ENCODE results near the gene DNA2. TPM values are rescaled to one million over a fixed set of nuclear protein-coding genes. Genes with fewer than 3 reads are reported as not detected.

The DNA2 gene
- total RNA-seq, 3 donors from 2014 or later = 2.8 to 6.6 (median 3.4) TPM

- no peak for DNase-seq (ENCODE audit: low spot score in 2 of 2)
- TF ChIP-seq POLR2A (IDR thresholded peaks at IDR 0.05) (no peak), CTCF (IDR thresholded peaks at IDR 0.05) (no peak), POLR2AphosphoS5 (IDR thresholded peaks at IDR 0.05) (no peak)
- H3K9me3 ChIP-seq = no peaks in the 10 kb centered on the region
- H3K4me3 ChIP-seq = no peak overlapping the region
- H3K27ac ChIP-seq = no peak overlapping the region
- no peaks in the 10 kb centered on the region for H3K27me3 ChIP-seq
- no peaks in the 10 kb centered on the region for H3K36me3 ChIP-seq
- intact Hi-C loops (cut with DNase I; ENCODE audit: low total_unique reads) = no loop called here
- no peaks in the 10 kb centered on the region for H3K4me1 ChIP-seq
Measured at GRCh38 chr10:68446179-68446578, 25.6 kb downstream of the DNA2 start.

GRCh38 chr10:68442971-68443370 lies 28.8 kb downstream of the DNA2 start:
- intact Hi-C loops (cut with DNase I; ENCODE audit: low total_unique reads) = no loop called here
- no peak for DNase-seq (ENCODE audit: low spot score in 2 of 2)
- no peak overlapping the region for H3K27ac ChIP-seq
- H3K36me3 ChIP-seq = no peaks in the 10 kb centered on the region
- no peaks in the 10 kb centered on the region for H3K9me3 ChIP-seq
- no peak overlapping the region for H3K4me3 ChIP-seq
- no peaks in the 10 kb centered on the region for H3K27me3 ChIP-seq
- TF ChIP-seq POLR2A (IDR thresholded peaks at IDR 0.05) (no peak), POLR2AphosphoS5 (IDR thresholded peaks at IDR 0.05) (no peak), CTCF (IDR thresholded peaks at IDR 0.05) (no peak)
- no peaks in the 10 kb centered on the region for H3K4me1 ChIP-seq

GRCh38 chr10:68440898-68441297 lies 30.9 kb downstream of the DNA2 start:
- DNase-seq (ENCODE audit: low spot score in 2 of 2) = no peak
- no peaks in the 10 kb centered on the region for H3K27me3 ChIP-seq
- no peak for TF ChIP-seq POLR2AphosphoS5 (IDR thresholded peaks at IDR 0.05)
- TF ChIP-seq POLR2A (IDR thresholded peaks at IDR 0.05) = no peak
- no peak for TF ChIP-seq CTCF (IDR thresholded peaks at IDR 0.05)
- no peak overlapping the region for H3K4me3 ChIP-seq
- H3K36me3 ChIP-seq = no peaks in the 10 kb centered on the region
- H3K4me1 ChIP-seq = no peaks in the 10 kb centered on the region
- intact Hi-C loops (cut with DNase I; ENCODE audit: low total_unique reads) = no loop called here
- no peak overlapping the region for H3K27ac ChIP-seq
- no peaks in the 10 kb centered on the region for H3K9me3 ChIP-seq

- no peak for DNase-seq (ENCODE audit: low spot score in 2 of 2)
- no peak for TF ChIP-seq CTCF (IDR thresholded peaks at IDR 0.05)
- TF ChIP-seq POLR2A (IDR thresholded peaks at IDR 0.05) = no peak
- TF ChIP-seq POLR2AphosphoS5 (IDR thresholded peaks at IDR 0.05) = no peak
- Histone ChIP-seq H3K4me1 (no peaks in the 10 kb centered on the region), H3K4me3 (no peak overlapping the region), H3K27ac (no peak overlapping the region), H3K27me3 (no peaks in the 10 kb centered on the region), H3K36me3 (no peaks in the 10 kb centered on the region), H3K9me3 (no peaks in the 10 kb centered on the region)
- intact Hi-C loops (cut with DNase I; ENCODE audit: low total_unique reads) = no loop called here
Measured at GRCh38 chr10:68435803-68436202, 36.0 kb downstream of the DNA2 start.

GRCh38 chr10:68434657-68435056 lies 37.1 kb downstream of the DNA2 start:
- intact Hi-C loops (cut with DNase I; ENCODE audit: low total_unique reads) = no loop called here
- H3K36me3 ChIP-seq = no peaks in the 10 kb centered on the region
- H3K9me3 ChIP-seq = no peaks in the 10 kb centered on the region
- no peak overlapping the region for H3K27ac ChIP-seq
- TF ChIP-seq POLR2AphosphoS5 (IDR thresholded peaks at IDR 0.05) (no peak), CTCF (IDR thresholded peaks at IDR 0.05) (no peak), POLR2A (IDR thresholded peaks at IDR 0.05) (no peak)
- no peak overlapping the region for H3K4me3 ChIP-seq
- no peaks in the 10 kb centered on the region for H3K4me1 ChIP-seq
- no peaks in the 10 kb centered on the region for H3K27me3 ChIP-seq
- no peak for DNase-seq (ENCODE audit: low spot score in 2 of 2)

All from breast epithelium (tissue), 4 donors.